Measurements from ENCODE around the gene DHRS11.

The DHRS11 gene, protein sequence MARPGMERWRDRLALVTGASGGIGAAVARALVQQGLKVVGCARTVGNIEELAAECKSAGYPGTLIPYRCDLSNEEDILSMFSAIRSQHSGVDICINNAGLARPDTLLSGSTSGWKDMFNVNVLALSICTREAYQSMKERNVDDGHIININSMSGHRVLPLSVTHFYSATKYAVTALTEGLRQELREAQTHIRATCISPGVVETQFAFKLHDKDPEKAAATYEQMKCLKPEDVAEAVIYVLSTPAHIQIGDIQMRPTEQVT

DNA sequence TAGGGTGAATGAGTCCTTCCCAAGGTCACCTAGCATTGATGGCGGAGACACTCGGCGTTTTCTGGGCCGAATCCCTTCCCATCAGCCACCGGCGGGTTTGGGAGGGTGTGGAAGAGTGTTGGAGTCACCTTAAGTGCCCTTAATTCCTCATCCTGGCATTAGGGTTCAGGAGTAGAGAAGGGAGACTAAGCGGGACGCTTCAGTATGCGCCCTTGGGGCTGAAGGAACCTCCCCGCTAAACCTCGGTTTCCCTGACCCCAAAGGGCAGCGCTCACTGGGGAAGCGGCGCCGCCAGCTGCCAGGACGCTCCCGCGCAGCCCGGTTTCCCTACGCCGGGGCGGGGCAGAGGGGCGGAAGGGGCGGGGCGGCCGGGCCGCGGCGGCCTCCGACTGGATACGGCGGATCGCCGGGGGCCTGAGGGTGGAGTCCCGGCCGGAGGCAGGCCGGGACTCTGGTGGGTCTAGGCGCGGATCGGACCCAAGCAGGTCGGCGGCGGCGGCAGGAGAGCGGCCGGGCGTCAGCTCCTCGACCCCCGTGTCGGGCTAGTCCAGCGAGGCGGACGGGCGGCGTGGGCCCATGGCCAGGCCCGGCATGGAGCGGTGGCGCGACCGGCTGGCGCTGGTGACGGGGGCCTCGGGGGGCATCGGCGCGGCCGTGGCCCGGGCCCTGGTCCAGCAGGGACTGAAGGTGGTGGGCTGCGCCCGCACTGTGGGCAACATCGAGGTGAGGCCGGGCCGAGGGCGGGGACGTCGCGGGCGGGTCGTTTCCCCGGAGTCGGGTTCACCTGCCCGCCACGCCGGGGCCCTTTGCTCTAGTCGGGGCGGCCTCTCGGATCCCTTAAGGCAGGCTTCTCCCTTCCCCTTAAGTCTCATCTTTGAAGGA, at the start of gene DHRS11:
Gene DHRS11 (plus strand): TSS at position 446 of the 882 bp plus-strand sequence. CDS start 131 bp downstream, at position 577.
- peak; percentile 72 to 78 for DNase-seq

DNA sequence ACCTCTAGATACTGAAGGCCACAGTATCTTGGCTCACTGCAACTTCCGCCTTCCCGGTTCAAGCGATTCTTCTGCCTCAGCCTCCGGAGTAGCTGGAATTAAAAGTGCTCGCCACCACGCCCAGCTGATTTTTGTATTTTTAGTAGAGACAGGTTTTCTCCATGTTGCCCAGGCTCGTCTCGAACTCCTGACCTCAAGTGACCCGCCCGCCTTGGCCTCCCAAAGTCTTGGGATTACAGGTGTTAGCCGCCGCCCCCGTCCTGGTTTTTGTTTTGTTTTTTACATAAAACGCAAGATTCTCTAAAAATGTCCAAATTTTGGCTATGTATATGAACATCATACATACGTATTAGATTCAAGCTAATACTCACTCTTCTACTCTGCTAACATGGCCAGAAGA, 48.9 kb upstream of the DHRS11 start:
- DNase-seq: no peak

- peak; percentile 27 to 32 for DNase-seq
Measured at GRCh38 chr17:36544044-36544306, 47.7 kb upstream of the DHRS11 start.

DNA sequence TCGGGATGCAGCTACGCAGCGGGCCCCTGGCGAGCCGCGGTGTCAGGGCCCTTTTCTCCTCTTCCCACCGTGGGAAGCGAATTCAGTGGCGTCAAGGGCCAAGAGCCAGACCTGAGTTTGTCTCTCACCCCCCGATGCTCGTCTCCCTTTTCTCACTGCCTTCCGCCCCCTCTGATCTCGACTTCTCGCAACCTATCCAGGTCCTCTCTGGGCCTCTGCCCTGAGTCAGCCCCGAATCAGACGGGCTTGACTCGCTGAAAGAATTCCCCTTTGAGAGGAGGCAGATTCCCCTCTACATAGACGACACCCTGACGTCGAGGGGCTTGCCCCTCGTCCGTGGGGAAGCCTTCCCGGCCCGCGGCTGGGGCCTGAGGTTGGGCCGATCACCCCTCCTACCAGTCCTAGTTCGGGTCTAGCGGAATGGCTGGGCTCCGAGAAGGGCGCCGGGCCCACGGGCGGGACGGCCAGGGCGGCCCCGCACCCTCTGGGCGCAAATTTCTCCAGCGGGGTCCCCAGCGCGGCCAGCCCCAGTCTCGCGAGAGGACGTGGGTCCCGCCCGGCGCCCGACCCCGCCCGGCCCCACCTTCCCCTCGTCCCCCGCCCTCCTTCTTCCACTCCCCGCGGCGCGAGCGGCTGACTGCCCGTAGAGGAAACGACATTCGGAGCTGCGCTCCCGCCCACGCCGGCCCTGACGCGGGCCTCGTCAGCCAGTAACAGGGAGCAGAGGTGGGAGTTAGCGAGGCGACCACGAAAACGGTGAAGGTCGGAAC, 47.2 kb upstream of the DHRS11 start, which contains the start of gene GGNBP2:
Gene GGNBP2 (plus strand): TSS at position 613 of the 770 bp plus-strand sequence. CDS start 806 bp downstream, outside the sequence.
- DNase-seq: peak; percentile 91 to 94

DNA sequence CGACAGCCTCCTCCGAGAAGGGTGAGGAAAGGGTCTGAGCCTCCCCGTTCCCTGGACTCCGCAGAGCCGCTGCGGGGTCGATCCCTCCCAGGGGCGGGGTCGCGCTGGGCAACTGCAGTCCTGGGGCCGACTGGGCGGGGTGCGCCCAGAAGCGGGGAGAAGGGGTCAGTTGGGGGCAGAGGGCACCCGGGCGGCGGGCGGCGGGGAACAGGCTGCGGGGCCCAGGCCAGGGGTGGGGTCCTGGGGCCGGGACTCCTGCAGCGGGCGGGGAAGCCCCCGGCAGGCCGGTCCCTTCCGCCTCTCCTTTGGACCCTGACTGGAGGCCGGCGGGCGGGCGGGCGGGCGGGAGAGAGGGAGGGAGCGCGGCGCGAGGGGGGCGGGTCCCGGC, 46.6 kb upstream of the DHRS11 start:
- DNase-seq: no peak

DNA sequence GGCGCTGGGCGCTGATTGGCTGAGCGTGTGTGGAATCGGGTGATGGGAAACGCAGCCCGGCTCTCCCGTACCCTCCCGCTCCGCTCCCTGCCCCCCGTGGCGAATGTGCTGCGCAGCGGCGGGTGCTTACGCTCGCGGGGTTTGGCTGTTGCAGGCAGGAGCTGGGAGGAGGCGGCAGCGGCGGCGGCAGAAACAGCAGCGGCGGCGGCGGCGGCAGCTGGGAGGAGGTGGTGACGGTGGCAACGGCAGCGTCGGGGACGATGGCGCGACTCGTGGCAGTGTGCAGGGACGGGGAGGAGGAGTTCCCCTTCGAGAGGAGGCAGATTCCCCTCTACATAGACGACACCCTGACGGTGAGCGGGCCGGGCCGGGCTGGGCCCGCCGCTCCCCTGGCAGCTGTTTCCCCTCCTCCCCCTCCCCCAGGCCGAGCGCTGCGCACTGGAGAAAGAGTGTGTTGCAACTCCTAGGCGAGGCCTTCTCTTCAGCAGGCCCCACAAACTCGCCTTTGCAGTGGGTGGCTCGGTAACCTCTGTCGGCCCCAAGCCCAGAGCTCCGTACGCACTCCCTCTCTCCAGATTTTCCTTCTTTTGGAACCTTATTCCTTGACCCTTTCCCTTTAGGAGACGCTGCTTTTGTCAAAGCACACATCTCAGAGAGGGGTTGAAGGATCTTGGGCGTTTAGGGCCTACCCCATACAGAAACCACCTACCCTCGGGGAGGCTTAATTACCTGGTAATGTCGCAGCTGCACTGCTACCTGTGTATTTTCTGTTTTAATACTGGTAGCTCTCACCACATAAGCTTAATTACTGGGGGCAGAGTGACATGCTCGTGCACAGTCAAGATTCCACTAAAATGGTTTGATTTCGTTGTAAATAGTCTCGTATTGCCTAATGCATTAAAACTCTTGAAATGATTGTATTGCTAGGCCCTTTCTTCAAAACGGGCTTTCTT, 45.9 kb upstream of the DHRS11 start:
- DNase-seq: peak; percentile 97 to 98

DNA sequence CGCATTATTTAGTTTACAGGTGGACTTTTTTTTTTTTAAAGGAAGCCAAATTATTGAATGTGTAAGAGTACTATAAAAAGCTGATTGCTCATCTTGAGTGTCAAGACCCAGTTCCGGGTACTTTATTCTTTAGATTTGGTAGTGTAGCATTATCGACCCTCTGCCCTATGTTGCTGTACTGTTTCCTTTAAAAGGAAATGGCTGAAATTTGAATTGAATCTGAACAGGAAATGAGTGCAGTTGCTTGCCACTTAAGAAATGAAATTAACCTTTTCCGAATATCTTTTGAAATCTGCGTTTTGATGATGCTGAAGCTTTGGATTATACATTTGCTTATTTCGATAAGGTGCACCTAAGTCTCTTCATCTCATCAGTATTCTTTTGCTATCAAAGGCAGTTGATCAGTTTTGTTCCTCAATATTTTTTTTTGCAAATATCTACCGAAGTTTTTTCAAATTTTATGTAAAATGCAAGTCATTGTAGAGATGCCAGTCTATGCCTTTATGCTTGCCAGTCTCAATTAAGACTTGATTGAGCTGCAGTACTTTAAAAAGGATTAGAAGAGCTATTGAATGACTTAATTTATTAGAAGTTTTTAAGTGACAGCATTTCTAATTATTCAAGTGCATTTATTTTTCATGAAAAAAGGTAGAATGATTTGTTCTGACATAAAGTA, 45.1 kb upstream of the DHRS11 start:
- DNase-seq: peak in 1 of 2 donors; percentile 16

GRCh38 chr17:36547776-36548175, 43.9 kb upstream of the DHRS11 start:
- DNase-seq: no peak

GRCh38 chr17:36550491-36551417, 40.9 kb upstream of the DHRS11 start:
- peak in 1 of 2 donors; percentile 29 for DNase-seq

- no peak for DNase-seq
Measured at GRCh38 chr17:36553459-36553858, 38.2 kb upstream of the DHRS11 start.

GRCh38 chr17:36566081-36566480, 25.6 kb upstream of the DHRS11 start:
- no peak for DNase-seq

DNA sequence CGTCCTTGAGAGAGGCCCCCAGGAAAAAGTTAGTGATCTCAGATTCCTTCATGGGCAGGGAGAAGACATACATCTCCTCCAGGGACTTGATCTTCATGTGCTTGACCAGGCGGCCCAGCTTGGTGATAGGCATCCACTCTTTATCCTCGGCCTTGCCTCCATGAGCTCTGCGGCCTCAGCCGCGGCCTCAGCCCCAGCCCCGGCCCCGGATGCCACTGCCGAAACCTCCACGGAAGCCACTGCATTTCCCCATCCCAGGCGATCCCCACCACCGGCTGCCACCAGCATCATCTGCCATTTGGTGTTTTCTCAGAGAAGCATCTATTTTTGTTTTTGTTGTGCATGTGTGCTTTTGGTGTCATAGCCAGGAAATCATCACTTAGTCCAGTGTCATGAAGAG, 16.7 kb upstream of the DHRS11 start:
- DNase-seq: no peak

DNA sequence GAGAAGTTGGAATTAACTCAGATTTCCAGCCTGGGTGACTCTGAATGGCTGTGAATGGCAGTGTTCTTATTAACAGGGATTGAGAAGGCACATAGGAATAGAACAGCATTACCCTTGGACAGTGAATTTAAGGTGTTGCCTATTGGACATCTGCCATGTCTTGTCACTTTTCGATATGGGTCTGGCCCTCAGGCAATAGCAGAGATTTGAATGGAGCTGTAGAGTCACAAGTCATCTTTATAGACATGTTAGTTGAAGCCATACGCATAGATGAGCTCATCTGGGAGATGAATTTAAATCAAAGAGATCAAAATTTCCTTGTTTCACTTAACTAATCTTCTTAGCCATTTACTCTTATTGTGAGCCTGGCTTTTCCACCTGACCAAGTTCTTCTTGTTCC, 14.9 kb upstream of the DHRS11 start:
- no peak for DNase-seq

DNA sequence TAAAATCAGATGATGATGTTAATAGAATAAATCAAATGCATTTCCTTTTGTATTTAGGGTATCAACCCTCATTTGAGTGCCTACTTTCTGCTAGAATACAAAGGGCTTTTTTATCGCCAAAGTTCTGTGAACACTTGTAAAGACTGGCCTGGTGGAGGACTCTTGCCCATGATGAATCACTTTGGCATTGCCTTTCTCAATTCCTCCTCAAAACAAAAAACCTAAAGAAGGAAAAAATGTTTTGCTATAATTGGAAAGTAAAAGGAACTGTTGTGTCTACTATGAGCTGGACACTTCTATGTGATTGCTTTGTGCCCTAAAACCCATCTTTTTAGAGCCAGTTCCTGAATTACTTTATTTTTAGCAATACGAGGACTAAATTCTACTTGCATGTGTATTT, 13.0 kb upstream of the DHRS11 start:
- no peak for DNase-seq

GRCh38 chr17:36583787-36584186, 7.9 kb upstream of the DHRS11 start:
- no peak for DNase-seq

DNA sequence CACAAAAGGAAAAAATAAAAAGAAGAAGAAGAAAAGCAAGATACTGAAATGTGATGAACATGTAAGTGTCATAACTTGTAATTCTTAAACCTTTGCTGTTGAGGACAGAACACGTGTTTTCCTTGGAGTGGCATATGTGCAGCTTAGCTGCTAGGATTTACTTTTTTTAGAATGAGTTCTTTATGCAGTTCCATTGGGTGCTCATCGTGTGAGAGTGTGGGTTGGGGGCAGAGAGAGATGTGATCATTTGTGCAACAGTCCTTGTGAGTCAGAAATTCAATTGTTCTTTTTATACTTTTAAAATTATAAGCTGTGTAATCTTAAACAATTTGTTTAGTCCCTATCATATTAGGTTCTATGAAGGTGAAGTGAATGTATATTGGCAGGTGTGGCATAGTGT, 5.5 kb upstream of the DHRS11 start:
- DNase-seq: no peak

DNA sequence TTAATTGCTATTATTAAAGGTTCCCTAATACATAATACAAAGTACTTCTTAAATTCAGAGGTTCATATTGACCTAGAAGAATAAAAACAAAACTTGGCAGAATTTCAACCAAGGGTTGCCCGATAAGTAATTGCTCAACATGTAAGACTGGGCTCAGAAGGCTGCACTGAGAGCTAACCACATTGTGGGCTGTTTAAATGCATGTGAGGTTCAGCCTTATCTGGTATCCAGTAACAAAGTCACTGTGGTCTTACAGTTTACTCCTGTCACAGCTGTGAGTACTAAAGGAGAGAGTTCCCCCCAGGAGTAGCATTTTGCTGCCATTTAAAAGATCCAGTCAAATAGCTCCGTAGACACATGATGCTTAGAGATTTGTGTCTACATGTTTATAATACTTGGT, 1.6 kb upstream of the DHRS11 start:
- no peak for DNase-seq

DNA sequence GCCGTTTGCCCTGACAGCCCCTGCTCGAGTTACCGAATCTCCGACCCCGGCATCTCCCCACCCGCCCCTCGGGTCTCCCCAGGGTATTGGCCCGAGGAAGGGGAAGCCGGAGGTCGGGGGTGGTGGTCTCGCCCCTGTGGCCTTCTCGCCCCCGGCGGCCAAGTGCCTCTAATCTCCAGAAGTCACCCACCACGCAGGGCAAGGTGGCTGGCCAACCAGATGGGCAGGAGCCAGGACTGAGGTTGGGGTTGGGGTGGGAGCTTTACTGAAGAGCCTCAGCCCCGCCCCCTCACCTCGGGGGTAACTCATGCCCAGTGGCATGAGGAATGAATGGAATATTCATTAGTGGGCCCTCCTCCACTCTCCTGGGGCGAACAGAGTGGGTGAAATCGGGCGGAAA, 637 bp downstream of the DHRS11 start:
- no peak for DNase-seq

GRCh38 chr17:36592716-36593321, 1.1 kb downstream of the DHRS11 start:
- no peak for DNase-seq

GRCh38 chr17:36593656-36594316, 2.1 kb downstream of the DHRS11 start:
- no peak for DNase-seq

Measured in CD4-positive, alpha-beta T cell treated with Interleukin-1 beta for 1 hour (primary cell).